Measurements from ENCODE around the gene SERTAD4. TPM values are rescaled to one million over a fixed set of nuclear protein-coding genes. Genes with fewer than 3 reads are reported as not detected.

SERTAD4 gene
- total RNA-seq, 1 donor from 2014 or later, result 1.5 TPM

DNA sequence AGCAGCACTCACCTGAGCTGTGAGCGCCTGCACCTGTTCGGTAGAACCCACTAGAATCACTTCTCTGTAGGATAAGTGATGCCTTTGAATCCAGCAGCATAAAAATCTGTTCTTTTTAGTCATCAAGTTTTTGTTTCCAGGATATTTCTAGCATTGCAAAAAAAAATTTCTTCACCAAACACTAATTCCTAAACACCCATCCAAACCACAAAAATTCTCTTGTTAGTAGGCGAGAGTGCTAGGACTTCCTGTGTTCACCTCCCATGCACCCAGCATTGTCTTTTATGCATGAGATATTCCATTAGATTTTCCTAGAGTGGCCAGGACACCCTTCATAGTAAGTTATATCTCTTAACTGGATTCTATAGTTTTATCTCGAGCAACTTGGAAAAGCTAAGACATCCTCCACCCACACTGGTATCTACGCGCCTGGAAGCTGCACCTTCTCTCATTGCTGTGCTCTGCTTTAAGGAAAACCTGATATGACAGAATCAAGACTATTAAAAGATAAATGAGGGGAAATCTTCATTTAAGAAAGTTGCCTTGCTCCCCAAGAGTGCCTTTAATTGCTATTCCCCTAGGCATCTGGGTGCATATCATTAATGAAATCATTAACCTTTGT, 12.3 kb downstream of the SERTAD4 start:
- Mint-ChIP-seq H3K4me1 (ENCODE audit: low read depth, unreplicated experiment) (no peaks in the 10 kb centered on the region), H3K4me3 (ENCODE audit: unreplicated experiment) (no peak overlapping the region), H3K36me3 (ENCODE audit: unreplicated experiment) (no peaks in the 10 kb centered on the region), H3K27ac (ENCODE audit: unreplicated experiment) (no peak overlapping the region), H3K27me3 (ENCODE audit: unreplicated experiment) (peaks cover 2% of the 10 kb centered on the region), H3K9me3 (ENCODE audit: unreplicated experiment) (peaks cover 4% of the 10 kb centered on the region)
- TF ChIP-seq, protein P1, sequence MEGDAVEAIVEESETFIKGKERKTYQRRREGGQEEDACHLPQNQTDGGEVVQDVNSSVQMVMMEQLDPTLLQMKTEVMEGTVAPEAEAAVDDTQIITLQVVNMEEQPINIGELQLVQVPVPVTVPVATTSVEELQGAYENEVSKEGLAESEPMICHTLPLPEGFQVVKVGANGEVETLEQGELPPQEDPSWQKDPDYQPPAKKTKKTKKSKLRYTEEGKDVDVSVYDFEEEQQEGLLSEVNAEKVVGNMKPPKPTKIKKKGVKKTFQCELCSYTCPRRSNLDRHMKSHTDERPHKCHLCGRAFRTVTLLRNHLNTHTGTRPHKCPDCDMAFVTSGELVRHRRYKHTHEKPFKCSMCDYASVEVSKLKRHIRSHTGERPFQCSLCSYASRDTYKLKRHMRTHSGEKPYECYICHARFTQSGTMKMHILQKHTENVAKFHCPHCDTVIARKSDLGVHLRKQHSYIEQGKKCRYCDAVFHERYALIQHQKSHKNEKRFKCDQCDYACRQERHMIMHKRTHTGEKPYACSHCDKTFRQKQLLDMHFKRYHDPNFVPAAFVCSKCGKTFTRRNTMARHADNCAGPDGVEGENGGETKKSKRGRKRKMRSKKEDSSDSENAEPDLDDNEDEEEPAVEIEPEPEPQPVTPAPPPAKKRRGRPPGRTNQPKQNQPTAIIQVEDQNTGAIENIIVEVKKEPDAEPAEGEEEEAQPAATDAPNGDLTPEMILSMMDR (IDR thresholded peaks at IDR 0.05; ENCODE audit: partially characterized antibody, unreplicated experiment), result no peak
- no peak for DNase-seq

DNA sequence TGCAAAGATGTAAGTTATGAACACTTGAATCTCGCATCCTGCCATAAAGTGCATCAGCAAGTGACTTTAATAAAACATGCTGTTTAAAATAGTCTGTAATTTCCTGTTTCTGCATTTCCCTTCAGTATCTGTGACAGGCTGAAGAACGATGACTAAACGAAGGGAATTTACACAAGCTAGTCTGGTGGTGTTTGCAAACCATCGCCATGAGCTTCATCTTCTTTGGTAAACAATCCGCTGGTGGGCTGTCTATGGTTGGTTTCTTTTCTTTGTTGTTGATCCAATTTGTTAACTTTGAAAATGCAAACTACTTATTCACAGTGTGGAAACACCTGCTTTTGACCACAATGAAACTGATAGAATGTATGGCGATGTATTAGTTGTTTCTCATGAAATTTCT, 13.9 kb downstream of the SERTAD4 start:
- Mint-ChIP-seq H3K36me3 (ENCODE audit: unreplicated experiment) (no peaks in the 10 kb centered on the region), H3K27me3 (ENCODE audit: unreplicated experiment) (peaks cover 2% of the 10 kb centered on the region), H3K9me3 (ENCODE audit: unreplicated experiment) (peaks cover 4% of the 10 kb centered on the region), H3K27ac (ENCODE audit: unreplicated experiment) (no peak overlapping the region), H3K4me1 (ENCODE audit: low read depth, unreplicated experiment) (peaks cover 7% of the 10 kb centered on the region), H3K4me3 (ENCODE audit: unreplicated experiment) (no peak overlapping the region)
- TF ChIP-seq, protein P1 (IDR thresholded peaks at IDR 0.05; ENCODE audit: partially characterized antibody, unreplicated experiment), result no peak
- no peak for DNase-seq

DNA sequence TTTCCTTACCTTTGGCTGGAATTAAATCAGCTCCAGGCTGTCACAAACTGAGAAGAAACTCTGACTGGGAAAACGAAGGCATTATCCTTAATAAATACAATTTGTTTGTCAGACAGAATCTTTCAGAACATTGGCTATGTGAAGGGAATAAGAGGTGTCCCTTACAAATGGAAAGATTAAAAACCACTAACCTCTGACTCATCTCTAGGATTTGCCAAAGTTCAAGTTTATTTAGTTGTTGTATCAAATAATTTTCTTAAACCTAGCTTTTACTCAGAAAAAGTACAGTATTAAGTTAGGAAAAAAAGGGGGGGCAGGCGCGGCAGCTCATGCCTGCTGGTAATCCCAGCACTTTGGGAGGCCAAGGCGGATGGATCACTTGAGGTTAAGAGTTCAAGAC, 15.7 kb downstream of the SERTAD4 start:
- TF ChIP-seq, protein P1 (IDR thresholded peaks at IDR 0.05; ENCODE audit: partially characterized antibody, unreplicated experiment), result no peak
- H3K4me1 Mint-ChIP-seq (ENCODE audit: low read depth, unreplicated experiment), result peaks cover 8% of the 10 kb centered on the region
- no peak overlapping the region for H3K27ac Mint-ChIP-seq (ENCODE audit: unreplicated experiment)
- H3K36me3 Mint-ChIP-seq (ENCODE audit: unreplicated experiment), result no peaks in the 10 kb centered on the region
- H3K9me3 Mint-ChIP-seq (ENCODE audit: unreplicated experiment), result peaks cover 5% of the 10 kb centered on the region
- no peak overlapping the region for H3K4me3 Mint-ChIP-seq (ENCODE audit: unreplicated experiment)
- H3K27me3 Mint-ChIP-seq (ENCODE audit: unreplicated experiment), result peaks cover 8% of the 10 kb centered on the region
- DNase-seq, result no peak

DNA sequence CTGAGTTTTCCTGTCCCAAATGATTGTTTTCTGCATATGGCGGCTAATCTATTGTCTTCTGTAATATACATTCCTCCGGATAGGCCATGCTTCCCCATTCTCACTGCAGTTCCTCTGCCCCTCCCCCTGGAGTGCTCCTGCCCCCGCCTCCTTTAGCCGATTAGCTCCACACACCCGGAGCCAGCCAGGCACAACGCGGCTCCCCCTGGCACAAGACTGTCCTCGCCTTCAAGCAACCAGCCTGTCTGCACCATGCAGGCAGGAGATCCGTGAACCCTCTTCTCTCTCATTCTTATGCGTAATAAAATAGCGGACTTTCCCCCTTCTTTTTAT, 18.0 kb downstream of the SERTAD4 start:
- Mint-ChIP-seq H3K9me3 (ENCODE audit: unreplicated experiment) (peaks cover 6% of the 10 kb centered on the region), H3K27me3 (ENCODE audit: unreplicated experiment) (peaks cover 6% of the 10 kb centered on the region), H3K4me1 (ENCODE audit: low read depth, unreplicated experiment) (peaks cover 13% of the 10 kb centered on the region), H3K4me3 (ENCODE audit: unreplicated experiment) (peak overlapping the region; percentile 85), H3K36me3 (ENCODE audit: unreplicated experiment) (peaks cover 4% of the 10 kb centered on the region), H3K27ac (ENCODE audit: unreplicated experiment) (peak overlapping the region; percentile 91)
- TF ChIP-seq, protein P1 (IDR thresholded peaks at IDR 0.05; ENCODE audit: partially characterized antibody, unreplicated experiment), result no peak
- DNase-seq, result peak; percentile 63

DNA sequence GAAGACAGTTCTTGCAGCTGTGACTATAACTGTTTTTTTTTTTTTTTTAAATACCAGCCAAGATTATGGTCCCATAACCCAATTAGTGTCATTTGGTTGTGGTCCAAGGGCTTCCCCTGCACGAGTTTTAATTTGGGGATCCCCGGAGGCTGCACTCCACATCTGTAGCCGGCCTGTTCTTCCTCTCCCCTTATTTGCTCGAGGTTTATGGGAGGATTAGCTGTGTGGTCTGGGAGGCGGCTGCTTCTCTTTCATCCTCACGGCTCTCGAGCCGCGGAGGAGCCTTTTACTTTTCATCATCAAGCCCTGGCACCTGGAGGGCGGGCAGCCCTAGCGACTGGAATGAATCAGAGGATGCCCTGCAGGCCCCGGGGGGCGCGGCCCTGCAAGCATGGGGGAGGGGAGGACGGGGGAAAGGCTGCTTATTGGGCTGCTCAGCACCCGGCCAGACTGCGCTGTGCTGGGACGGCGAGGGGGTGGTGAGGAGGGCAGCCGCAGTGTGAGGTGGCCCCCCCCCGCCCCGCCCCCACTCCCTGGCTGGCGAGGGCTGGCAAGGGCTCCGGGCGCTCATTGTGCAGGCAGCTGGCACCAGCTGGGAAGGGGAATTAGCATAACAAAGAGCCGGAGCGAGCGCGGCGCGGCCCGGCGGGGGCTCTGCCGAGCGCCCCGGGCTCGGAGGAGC, 18.5 kb downstream of the SERTAD4 start:
- Mint-ChIP-seq H3K4me3 (ENCODE audit: unreplicated experiment) (peak overlapping the region; percentile 85), H3K36me3 (ENCODE audit: unreplicated experiment) (peaks cover 4% of the 10 kb centered on the region), H3K27ac (ENCODE audit: unreplicated experiment) (peak overlapping the region; percentile 91), H3K27me3 (ENCODE audit: unreplicated experiment) (peaks cover 6% of the 10 kb centered on the region), H3K9me3 (ENCODE audit: unreplicated experiment) (peaks cover 6% of the 10 kb centered on the region), H3K4me1 (ENCODE audit: low read depth, unreplicated experiment) (peaks cover 13% of the 10 kb centered on the region)
- peak; percentile 83 for DNase-seq
- TF ChIP-seq, protein P1 (IDR thresholded peaks at IDR 0.05; ENCODE audit: partially characterized antibody, unreplicated experiment), result no peak
